Duodenal mucosa (tissue), 2 donors: ENCODE data around the gene SULT1C2.
"Not testable (repeated sequence)": the region's sequence is repeated elsewhere in the genome, so short reads cannot be mapped to it uniquely, and the experiment has no call there.

Experiments used
- H3K27ac ChIP-seq: one replicate; pipeline ENCODE4 v1.7.0; 2013; ENCODE audit warnings: low read depth, low read length
- H3K27me3 ChIP-seq, 2 donors: one replicate each; pipeline ENCODE4 v1.7.0; 2013; ENCODE audit warnings: low read length in 2 of 2, control low read depth in 1 of 2; ENCODE audit not compliant: insufficient read depth in 2 of 2, control insufficient read depth in 1 of 2
- H3K36me3 ChIP-seq, 2 donors: one replicate each; pipeline ENCODE4 v1.7.0; 2013; ENCODE audit warnings: low read length in 2 of 2, control low read depth in 1 of 2; ENCODE audit not compliant: insufficient read depth in 2 of 2, control insufficient read depth in 1 of 2
- H3K4me1 ChIP-seq, 2 donors: one replicate each; pipeline ENCODE4 v1.7.0; 2013; ENCODE audit warnings: low read length in 2 of 2, control low read depth in 1 of 2; ENCODE audit not compliant: insufficient read depth in 2 of 2, control insufficient read depth in 1 of 2
- H3K4me3 ChIP-seq, 2 donors: one replicate each; pipeline ENCODE4 v1.7.0; 2013; ENCODE audit warnings: low read length in 2 of 2, low read depth in 1 of 2
- H3K9ac ChIP-seq, 2 donors: one replicate each; pipeline ENCODE4 v1.7.0; 2013; ENCODE audit warnings: low read length in 2 of 2, low read depth in 1 of 2
- H3K9me3 ChIP-seq, 2 donors: one replicate each; pipeline ENCODE4 v1.7.0; 2013; ENCODE audit warnings: low read length in 2 of 2, control low read depth in 1 of 2; ENCODE audit not compliant: control insufficient read depth in 1 of 2

Gene SULT1C2

DNA sequence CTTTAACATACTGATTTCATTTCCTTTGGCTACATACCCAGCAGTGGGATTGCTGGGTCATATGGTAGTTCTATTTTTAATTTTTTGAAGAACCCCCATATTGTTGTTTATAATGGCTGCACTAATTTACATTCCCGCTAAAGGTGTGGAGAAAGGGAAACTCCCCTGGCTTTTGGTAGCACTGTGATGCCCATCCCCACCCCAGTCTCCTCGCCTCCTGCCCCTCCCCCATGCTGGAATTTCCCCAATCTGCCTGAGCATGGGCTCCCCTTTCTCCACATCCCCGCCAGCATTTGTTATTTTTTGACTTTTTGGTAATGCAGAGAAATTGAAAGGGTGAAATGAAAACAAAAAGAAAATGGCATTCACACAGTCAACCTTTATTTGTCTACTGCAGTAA lies 59.1 kb downstream of the SULT1C2 start:
- no peak overlapping the region for H3K4me3 ChIP-seq
- no peak overlapping the region for H3K27ac ChIP-seq
- H3K4me1 ChIP-seq = peaks cover 0 to 5% of the 10 kb centered on the region in 2 donors
- no peaks in the 10 kb centered on the region for H3K36me3 ChIP-seq
- no peak overlapping the region for H3K9ac ChIP-seq
- H3K27me3 ChIP-seq = no peaks in the 10 kb centered on the region
- no peaks in the 10 kb centered on the region for H3K9me3 ChIP-seq

- Histone ChIP-seq H3K36me3 (no peaks in the 10 kb centered on the region), H3K9me3 (no peaks in the 10 kb centered on the region), H3K4me3 (no peak overlapping the region), H3K9ac (no peak overlapping the region), H3K4me1 (peaks cover 0 to 5% of the 10 kb centered on the region in 2 donors), H3K27me3 (no peaks in the 10 kb centered on the region), H3K27ac (no peak overlapping the region)
Observed at GRCh38 chr2:108348816-108349570, 60.3 kb downstream of the SULT1C2 start.

DNA sequence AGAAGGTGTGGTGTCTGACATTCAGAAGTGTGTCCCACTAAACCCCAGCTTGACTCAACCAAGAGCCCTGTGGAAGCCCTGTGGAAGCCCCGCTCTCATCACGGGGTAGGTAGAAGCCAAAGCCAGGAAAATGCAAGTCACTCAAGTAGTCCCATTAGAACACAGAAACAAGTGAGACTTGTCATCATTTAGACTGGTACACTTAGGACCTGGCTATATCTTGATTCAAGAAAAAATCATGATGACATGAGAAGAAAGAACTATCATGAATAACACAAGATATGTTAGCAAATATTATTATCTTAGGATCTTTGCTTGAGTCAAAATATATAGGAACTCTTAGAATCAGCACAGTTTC lies 60.9 kb downstream of the SULT1C2 start:
- Histone ChIP-seq H3K9me3 (no peaks in the 10 kb centered on the region), H3K36me3 (no peaks in the 10 kb centered on the region)

DNA sequence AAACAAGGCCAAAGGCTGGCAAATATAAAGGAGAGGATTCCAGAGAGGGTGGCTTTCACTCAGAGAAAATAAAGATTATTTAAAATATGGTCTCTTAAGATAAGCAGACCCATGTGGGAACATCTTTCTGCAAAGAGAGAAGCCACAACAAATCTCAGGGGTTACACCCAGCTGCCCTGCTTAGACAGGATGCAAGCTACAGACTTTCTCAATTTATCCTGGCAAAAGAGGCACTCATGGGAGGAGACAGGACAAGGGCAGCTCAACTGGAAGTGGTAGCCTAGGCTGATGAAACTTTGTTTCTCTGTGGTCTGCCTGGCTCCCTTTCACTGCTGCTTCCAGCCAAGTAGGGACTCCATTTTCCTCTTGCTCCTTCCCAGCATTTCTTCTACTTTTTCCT lies 63.2 kb downstream of the SULT1C2 start:
- no peaks in the 10 kb centered on the region for H3K9me3 ChIP-seq

More for the DNA sequence above, 60.9 kb downstream of the SULT1C2 start:
- no peak overlapping the region for H3K9ac ChIP-seq
- H3K4me3 ChIP-seq = no peak overlapping the region
- no peaks in the 10 kb centered on the region for H3K27me3 ChIP-seq
- H3K27ac ChIP-seq = no peak overlapping the region
- H3K4me1 ChIP-seq = peaks cover 0 to 5% of the 10 kb centered on the region in 2 donors

GRCh38 chr2:108354136-108354535 lies 65.4 kb downstream of the SULT1C2 start:
- no peaks in the 10 kb centered on the region for H3K4me1 ChIP-seq
- no peak overlapping the region for H3K4me3 ChIP-seq
- H3K9me3 ChIP-seq = no peaks in the 10 kb centered on the region
- no peaks in the 10 kb centered on the region for H3K36me3 ChIP-seq
- no peak overlapping the region for H3K9ac ChIP-seq
- H3K27me3 ChIP-seq = no peaks in the 10 kb centered on the region
- H3K27ac ChIP-seq = no peak overlapping the region

More for the DNA sequence above, 63.2 kb downstream of the SULT1C2 start:
- H3K9ac ChIP-seq = no peak overlapping the region
- H3K4me3 ChIP-seq = no peak overlapping the region
- H3K4me1 ChIP-seq = no peaks in the 10 kb centered on the region
- no peaks in the 10 kb centered on the region for H3K36me3 ChIP-seq
- H3K27ac ChIP-seq = no peak overlapping the region
- H3K27me3 ChIP-seq = no peaks in the 10 kb centered on the region

GRCh38 chr2:108355906-108356734 lies 67.4 kb downstream of the SULT1C2 start:
- Histone ChIP-seq H3K4me3 (no peak overlapping the region), H3K27me3 (no peaks in the 10 kb centered on the region), H3K9me3 (no peaks in the 10 kb centered on the region), H3K4me1 (no peaks in the 10 kb centered on the region), H3K9ac (no peak overlapping the region), H3K27ac (no peak overlapping the region), H3K36me3 (no peaks in the 10 kb centered on the region)

GRCh38 chr2:108359336-108359735 lies 70.6 kb downstream of the SULT1C2 start:
- not testable (repeated sequence) for H3K36me3 ChIP-seq, H3K9ac ChIP-seq, H3K9me3 ChIP-seq, H3K27me3 ChIP-seq, H3K4me3 ChIP-seq, H3K4me1 ChIP-seq, H3K27ac ChIP-seq
